Activated naive CD4-positive, alpha-beta T cell treated with anti-CD3 and anti-CD28 coated beads, Interleukin-2, amount 10 ng/mL, durations not matched to agents 5 hours and 36 hours (primary cell): ENCODE results near the gene FAP. TPM values are rescaled to one million over a fixed set of nuclear protein-coding genes. Genes with fewer than 3 reads are reported as not detected.

Experiments
- total RNA-seq, 2 experiments: library from RNA; stranded (reverse); gene quantifications; one replicate each; pipeline ENCODE4 v1.2.3, GENCODE V29; 2021

Gene FAP
- total RNA-seq = not detected

GRCh38 chr2:162243294-162243693 lies at the start of gene FAP:
FAP (minus strand) TSS chr2:162243445; CDS start chr2:162243327, 118 bp downstream.

GRCh38 chr2:162152147-162152546 lies 91.1 kb downstream of the FAP start, which contains the start of gene GCG:
GCG (minus strand) TSS chr2:162152247; CDS start chr2:162149178, 3,069 bp downstream.

Other genes starting within 250 kb of the FAP start
- gene DPP4, start 169.2 kb downstream of the FAP start, total RNA-seq = 100 to 1,000 TPM; 130 TPM
- not detected for gene GCG, start 91.2 kb downstream of the FAP start, total RNA-seq
- 10 to 100 TPM; 23.1 to 24.0 TPM for gene IFIH1, start 75.2 kb upstream of the FAP start, total RNA-seq
- 10 to 100 TPM; 11.4 to 13.0 TPM for gene GCA, start 100.7 kb upstream of the FAP start, total RNA-seq